GM12801 (cell line): ENCODE measurements around the gene RAET1G.

Source experiments
- CTCF ChIP-seq: IDR thresholded peaks from one replicate; pipeline ENCODE4 v1.5.1; 2011; ENCODE audit warnings: control low read depth; ENCODE audit not compliant: insufficient read length; ENCODE audit errors: extremely low read depth

Gene RAET1G

GRCh38 chr6:149909701-149910470 lies 13.0 kb downstream of the RAET1G start:
- TF ChIP-seq CTCF: no peak

GRCh38 chr6:149907317-149907716 lies 15.6 kb downstream of the RAET1G start:
- TF ChIP-seq CTCF: no peak

- TF ChIP-seq CTCF: no peak
Measured at GRCh38 chr6:149906405-149906804, 16.5 kb downstream of the RAET1G start.

GRCh38 chr6:149905911-149906371 lies 17.0 kb downstream of the RAET1G start:
- no peak for TF ChIP-seq CTCF

- no peak for TF ChIP-seq CTCF
Measured at GRCh38 chr6:149905371-149905910, 17.5 kb downstream of the RAET1G start.

- TF ChIP-seq CTCF: no peak
Measured at GRCh38 chr6:149904661-149905370, 18.1 kb downstream of the RAET1G start.

- no peak for TF ChIP-seq CTCF
Measured at GRCh38 chr6:149903938-149904611, 18.8 kb downstream of the RAET1G start.
